IPS-20b (cell line): ENCODE results near the gene PFKFB4.

Experiments used
- H3K27ac ChIP-seq: one replicate; pipeline ENCODE4 v1.5.1; 2013; ENCODE audit warnings: low read length
- H3K27me3 ChIP-seq: 2 replicates; pipeline ENCODE4 v1.6.1; 2013; ENCODE audit warnings: mild to moderate bottlenecking, low read length, inconsistent platforms; ENCODE audit not compliant: insufficient read depth
- H3K36me3 ChIP-seq: 2 replicates; pipeline ENCODE4 v1.6.1; 2013; ENCODE audit warnings: low read depth, mild to moderate bottlenecking, inconsistent platforms, low read length, moderate library complexity; ENCODE audit not compliant: insufficient read depth
- H3K4me1 ChIP-seq: 2 replicates; pipeline ENCODE4 v1.6.1; 2013; ENCODE audit warnings: mild to moderate bottlenecking, control low read depth, inconsistent platforms, low read length, moderate library complexity; ENCODE audit not compliant: insufficient read depth
- H3K4me3 ChIP-seq: 2 replicates; pipeline ENCODE4 v1.5.1; 2013; ENCODE audit warnings: mild to moderate bottlenecking, low read length, inconsistent platforms
- H3K9ac ChIP-seq: 2 replicates; pipeline ENCODE4 v1.6.1; 2013; ENCODE audit warnings: low read depth, mild to moderate bottlenecking, inconsistent platforms, low read length, moderate library complexity
- H3K9me3 ChIP-seq: 2 replicates; pipeline ENCODE4 v1.6.1; 2013; ENCODE audit warnings: mild to moderate bottlenecking, low read depth, low read length, inconsistent platforms; ENCODE audit not compliant: insufficient read depth

Gene PFKFB4

DNA sequence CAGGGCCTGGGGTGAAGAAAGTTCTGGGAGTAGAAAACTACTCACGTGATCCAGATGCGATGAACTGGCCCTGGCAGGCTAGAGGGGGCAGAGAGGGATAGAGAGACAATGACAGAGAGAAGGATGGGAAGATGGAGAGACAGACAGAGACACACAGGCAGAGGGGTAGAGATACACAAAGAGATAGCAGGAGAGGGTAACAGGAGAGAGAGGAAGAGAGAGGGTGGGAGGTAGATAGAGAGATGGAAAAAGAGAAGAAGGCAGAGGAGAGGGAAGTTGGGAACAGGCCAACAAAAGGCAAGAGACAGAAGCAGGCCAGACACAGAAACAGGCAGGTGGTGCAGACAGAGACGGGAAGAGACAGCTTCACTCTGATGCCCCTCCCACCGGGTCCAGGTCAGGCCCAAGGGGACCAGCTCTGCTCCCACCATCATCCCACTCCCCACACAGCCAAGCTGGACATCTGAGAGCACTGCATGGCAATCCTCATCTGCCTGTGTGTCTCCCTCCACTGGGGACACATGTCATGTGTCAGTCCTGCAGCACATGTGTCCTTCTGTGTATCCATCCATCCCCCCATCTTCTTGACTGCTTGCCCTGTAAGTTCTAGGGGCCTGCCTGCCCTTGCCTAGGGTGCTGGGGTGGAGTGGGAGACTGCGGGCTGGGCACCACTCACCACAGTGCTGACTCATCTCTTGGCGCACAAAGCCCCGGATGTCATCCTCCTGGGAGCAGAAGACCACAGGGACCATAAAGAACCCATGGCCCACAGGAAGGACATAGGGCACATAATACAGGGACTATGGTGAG lies 9.2 kb upstream of the PFKFB4 start:
- Histone ChIP-seq H3K4me3 (no peak overlapping the region), H3K4me1 (peaks cover 6% of the 10 kb centered on the region; the same call in 1 of the 2 replicates), H3K27me3 (no peaks in the 10 kb centered on the region), H3K36me3 (no peaks in the 10 kb centered on the region), H3K9ac (no peak overlapping the region), H3K27ac (no peak overlapping the region), H3K9me3 (no peaks in the 10 kb centered on the region)

DNA sequence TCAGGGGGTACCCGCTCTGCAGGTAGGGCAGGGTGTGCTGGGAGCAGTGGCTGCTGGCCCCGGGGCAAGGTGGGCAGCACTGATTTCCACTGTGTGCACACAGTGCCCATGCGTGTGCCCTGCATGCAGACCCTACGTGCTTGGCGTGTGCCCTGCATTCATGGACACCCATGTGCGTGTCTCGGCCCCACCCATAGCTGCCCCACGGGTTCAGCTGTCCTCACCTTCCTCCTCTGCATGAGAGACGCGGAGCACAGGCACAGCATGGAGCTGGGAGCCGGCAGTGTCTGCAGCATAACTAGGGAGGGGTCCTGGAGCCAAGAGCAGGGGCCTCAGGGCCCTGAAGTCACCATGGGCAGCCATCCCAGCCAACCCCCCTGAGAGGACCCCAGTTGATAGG lies 8.6 kb upstream of the PFKFB4 start:
- H3K9me3 ChIP-seq: no peaks in the 10 kb centered on the region
- peaks cover 6% of the 10 kb centered on the region; the same call in 1 of the 2 replicates for H3K4me1 ChIP-seq
- no peaks in the 10 kb centered on the region for H3K36me3 ChIP-seq
- no peaks in the 10 kb centered on the region for H3K27me3 ChIP-seq
- H3K4me3 ChIP-seq: no peak overlapping the region
- no peak overlapping the region for H3K9ac ChIP-seq
- H3K27ac ChIP-seq: no peak overlapping the region

DNA sequence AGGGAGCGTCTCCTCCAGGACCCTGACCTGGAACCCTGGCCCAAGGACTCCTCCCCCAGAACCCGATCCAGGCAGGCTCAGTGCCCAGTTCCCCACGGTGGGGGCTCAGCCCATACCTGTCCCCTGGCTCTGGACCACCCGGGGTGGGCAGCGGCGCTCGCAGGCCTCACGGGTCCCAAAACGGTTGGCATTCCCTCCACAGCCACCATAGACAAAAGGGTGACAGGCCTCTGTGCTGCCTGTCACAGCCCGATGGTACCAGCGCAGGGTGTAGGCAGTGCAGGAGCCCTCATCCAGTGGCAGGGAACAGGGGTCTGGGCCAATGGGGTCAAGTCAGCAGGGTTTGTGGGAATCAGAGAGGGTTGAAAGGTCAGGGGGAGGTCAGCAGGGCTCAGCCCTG lies 8.1 kb upstream of the PFKFB4 start:
- Histone ChIP-seq H3K27ac (no peak overlapping the region), H3K4me3 (no peak overlapping the region), H3K9me3 (no peaks in the 10 kb centered on the region), H3K36me3 (no peaks in the 10 kb centered on the region), H3K27me3 (no peaks in the 10 kb centered on the region), H3K9ac (no peak overlapping the region; the same call in 1 of the 2 replicates), H3K4me1 (peaks cover 6% of the 10 kb centered on the region; the same call in 1 of the 2 replicates)

DNA sequence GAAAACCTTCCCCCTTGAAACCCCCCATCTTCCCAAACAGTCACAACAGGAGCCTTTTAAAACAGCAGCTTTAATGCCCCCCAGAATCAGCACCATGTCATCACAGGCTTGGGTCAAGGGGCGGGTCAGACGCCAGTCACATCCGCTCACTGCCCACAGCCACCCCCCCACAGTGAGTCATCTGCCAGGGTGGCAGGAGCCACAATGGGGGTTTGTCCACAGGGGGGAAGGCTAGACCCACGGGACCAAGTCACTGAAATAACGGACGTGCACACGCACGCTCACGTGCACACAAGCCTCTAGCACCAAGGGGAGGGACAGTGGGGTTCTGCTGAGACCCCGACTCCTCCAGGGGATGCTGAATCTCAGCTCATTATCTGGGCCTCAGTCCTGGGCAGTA lies 7.4 kb upstream of the PFKFB4 start:
- no peaks in the 10 kb centered on the region for H3K27me3 ChIP-seq
- no peaks in the 10 kb centered on the region for H3K9me3 ChIP-seq
- H3K4me3 ChIP-seq: no peak overlapping the region
- no peaks in the 10 kb centered on the region for H3K36me3 ChIP-seq
- H3K27ac ChIP-seq: no peak overlapping the region
- no peak overlapping the region for H3K9ac ChIP-seq
- H3K4me1 ChIP-seq: peaks cover 6% of the 10 kb centered on the region; the same call in 1 of the 2 replicates

DNA sequence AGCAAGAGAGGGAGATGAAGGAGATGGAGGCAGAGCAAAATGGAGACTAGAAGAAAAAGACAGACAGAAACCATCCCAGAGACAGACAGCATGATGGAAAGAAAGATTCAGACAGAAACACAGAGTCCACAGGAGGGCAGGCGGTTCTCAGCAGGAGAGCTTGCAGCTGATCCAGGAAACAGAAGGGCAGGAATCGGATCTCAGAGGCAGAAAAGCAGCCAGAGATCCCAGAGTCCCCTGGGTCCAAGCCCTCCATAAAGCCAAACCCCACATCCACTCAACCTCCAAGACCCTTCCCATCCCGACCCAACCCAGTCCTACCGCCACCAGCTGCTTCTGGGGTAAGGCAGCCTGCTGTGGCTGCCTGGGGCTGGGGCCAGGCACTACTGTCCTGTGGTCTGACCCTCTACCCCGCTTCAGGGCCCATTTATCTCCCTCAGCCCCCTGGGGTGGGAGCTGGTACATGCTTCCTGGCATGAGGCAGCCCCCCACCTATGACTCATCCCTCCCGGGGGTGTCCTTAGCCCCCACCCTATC lies 6.8 kb upstream of the PFKFB4 start, which contains the start of gene UCN2:
Gene UCN2, minus strand, starts transcription at position 400 of the 537 bp plus-strand sequence. CDS start 657 bp downstream, outside the sequence.
- Histone ChIP-seq H3K4me1 (peaks cover 6% of the 10 kb centered on the region; the same call in 1 of the 2 replicates), H3K27me3 (no peaks in the 10 kb centered on the region), H3K36me3 (no peaks in the 10 kb centered on the region), H3K9ac (no peak within 1 kb of the TSS; the same call in 1 of the 2 replicates), H3K27ac (no peak within 1 kb of the TSS), H3K4me3 (no peak within 1 kb of the TSS), H3K9me3 (no peaks in the 10 kb centered on the region)

DNA sequence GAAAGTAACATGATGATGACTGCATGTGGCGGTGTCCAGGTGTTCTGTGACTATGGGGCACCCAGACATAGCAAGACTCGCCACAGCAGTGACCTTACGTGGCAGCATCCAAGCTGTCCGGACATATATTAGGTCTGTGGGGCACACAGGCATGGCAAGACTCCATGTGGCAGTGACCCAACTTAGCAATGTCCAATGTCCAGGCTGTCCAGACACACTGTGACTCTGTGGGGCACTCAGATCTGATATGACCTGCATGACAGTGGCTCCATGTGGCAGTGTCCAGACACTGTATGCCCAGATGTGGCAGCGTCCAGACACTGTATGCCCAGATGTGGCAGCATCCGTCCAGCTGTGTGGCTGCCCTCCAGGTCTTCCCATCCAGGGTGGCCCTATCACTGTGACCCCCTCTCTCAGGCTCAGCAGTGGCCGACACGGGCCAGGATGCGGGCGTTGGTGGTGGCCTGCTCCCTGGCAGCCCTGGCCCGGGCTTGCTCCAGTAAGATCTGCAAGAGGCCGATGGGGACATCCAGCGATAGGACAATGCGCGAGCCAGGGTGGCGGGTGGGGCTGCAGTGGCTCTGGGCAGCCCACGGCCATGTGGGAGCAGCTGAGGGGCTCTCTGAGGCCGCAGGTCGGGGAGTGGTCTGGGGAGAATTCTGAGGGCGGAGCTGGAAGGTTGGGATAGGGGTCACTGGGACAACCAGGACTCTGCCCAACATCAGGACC lies 5.9 kb upstream of the PFKFB4 start:
- Histone ChIP-seq H3K4me1 (peaks cover 6% of the 10 kb centered on the region; the same call in 1 of the 2 replicates), H3K36me3 (no peaks in the 10 kb centered on the region), H3K9me3 (no peaks in the 10 kb centered on the region), H3K27ac (no peak overlapping the region), H3K4me3 (no peak overlapping the region), H3K27me3 (no peaks in the 10 kb centered on the region), H3K9ac (no peak overlapping the region)

DNA sequence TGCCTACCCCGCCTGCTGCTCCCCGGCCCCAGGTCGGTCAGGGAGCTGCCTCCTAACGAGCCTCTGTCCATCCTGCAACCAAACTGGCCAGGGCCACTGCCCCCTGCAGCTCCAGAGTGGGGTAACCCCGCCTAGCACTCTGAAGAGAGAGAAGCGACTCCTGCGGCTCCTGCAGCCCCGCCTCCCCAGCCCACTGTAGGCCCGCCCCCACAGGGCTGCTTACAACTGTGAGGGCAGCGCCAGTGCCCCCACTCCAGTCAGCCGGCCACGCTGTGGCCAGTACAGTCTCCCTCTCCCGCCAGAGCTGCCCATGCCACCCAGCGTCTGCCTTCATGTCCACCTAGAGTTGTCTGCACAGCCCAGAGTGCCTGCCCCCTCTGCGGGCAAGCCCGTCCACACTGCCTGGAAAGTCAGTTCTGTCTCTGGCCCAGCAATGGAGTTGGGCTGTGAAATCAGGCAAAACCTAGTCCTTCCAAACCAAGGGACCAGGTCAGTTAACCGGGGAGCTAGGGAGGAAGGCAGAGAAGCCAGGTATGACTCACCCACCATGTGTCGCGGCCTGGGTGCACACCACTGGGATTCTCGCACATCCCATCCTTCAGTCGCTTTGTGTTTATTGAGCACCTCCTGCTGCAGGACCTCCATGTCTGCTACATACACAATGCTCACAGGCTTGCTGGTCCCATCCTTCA lies 4.6 kb upstream of the PFKFB4 start:
- Histone ChIP-seq H3K9ac (no peak overlapping the region), H3K4me3 (no peak overlapping the region), H3K27ac (no peak overlapping the region)

DNA sequence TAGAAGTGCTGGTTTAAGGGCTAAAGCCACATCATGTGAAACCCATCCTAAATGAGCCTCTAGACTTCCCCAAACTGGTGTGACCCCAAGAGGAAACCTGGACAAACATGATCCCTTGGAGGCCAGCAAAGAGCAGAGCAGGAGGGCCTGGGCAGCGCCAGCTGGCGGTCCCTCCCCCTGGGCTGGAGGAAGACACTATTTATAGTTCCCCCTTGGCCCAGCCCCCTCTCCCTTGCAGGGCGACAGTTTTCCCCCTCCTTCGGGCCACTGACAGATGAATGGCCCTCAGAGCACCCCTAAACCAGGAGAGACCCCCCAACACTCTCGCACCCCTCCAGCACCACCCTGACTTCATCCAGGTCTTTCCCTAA lies 4.0 kb upstream of the PFKFB4 start:
- H3K9ac ChIP-seq: no peak overlapping the region
- H3K4me1 ChIP-seq: peaks cover 6% of the 10 kb centered on the region; the same call in 1 of the 2 replicates
- no peaks in the 10 kb centered on the region for H3K36me3 ChIP-seq
- H3K27ac ChIP-seq: no peak overlapping the region
- no peaks in the 10 kb centered on the region for H3K9me3 ChIP-seq
- no peak overlapping the region for H3K4me3 ChIP-seq
- no peaks in the 10 kb centered on the region for H3K27me3 ChIP-seq

More for the DNA sequence above, 4.6 kb upstream of the PFKFB4 start:
- Histone ChIP-seq H3K9me3 (no peaks in the 10 kb centered on the region), H3K4me1 (peaks cover 6% of the 10 kb centered on the region; the same call in 1 of the 2 replicates), H3K36me3 (no peaks in the 10 kb centered on the region), H3K27me3 (no peaks in the 10 kb centered on the region)

DNA sequence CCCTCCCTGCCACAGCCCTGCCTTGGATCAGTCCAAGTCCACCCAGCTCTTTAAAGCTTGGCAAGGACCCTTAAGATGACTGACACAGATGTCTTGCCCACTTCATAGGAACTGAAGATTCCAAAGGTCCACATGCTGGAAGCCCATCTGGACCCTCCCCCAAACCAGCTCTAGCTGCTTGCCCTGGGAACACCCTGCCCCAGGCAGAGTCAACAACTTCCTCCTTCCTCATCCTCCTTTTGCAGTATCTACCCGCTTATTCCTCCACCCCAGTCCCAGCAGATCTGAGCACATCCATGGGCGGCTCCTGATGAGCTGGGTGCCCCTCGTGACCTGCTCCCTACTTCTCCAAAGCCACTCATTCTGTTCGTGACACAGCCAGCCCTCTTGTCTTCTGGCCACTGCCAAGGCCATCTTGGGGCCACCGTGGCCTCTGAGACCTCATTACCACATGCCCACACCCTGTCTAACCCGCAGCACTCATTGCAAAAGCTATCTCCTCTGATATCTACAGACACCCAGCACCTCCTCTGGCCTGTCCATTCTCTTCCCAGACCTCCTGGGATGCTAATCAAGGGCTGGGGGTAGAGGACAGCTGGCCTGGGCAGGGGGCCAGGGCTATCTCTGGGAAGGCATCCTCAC lies 2.0 kb upstream of the PFKFB4 start:
- H3K4me1 ChIP-seq: peaks cover 9% of the 10 kb centered on the region

DNA sequence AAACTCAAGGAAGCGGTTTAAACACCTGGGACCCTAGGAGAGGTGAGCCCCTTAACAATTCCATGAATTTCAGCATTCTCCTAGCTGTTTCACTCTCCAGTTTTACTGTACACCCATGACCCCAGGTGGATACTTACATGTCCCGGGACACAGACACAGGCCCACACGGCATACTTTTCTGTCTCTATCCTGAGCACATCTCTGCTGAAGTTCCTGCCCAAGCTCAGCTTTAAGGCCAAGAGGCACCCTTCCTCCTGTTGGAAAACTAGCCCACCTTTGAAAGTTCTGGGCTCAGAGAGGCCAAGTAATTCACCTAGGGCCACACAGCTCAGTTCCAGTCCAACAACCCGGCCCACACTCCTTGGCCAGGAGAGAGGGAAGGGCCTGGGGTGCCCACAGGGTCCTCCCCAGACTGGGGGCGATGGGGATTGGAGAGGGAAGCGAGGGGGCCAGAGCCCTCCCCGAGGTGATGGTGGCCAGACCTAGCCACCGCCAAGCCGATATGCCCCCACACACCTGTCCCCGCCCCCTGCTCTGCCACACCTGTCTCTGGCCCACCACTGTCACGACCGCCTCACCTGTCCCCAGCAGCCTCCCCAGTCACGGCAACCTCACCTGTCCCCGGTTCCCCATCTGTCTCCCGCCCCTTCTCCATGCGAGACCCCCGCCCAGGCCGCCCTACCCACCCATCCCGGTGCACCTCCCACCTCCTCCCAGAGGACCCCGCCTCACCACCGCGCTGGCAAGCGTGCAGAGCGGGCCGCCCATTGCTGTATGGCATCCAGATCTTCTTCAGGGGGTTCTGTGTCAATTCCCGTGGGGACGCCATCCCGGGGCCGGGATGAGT lies 431 bp downstream of the PFKFB4 start:
- peak overlapping the region; percentile 25 for H3K27ac ChIP-seq
- H3K9me3 ChIP-seq: no peaks in the 10 kb centered on the region
- peak overlapping the region; percentile 88 for H3K4me3 ChIP-seq
- 0 out of 2 replicates have a peak, but pooled peaks cover 4% of the 10 kb centered on the region for H3K36me3 ChIP-seq
- peak overlapping the region; percentile 51; the same call in 1 of the 2 replicates for H3K9ac ChIP-seq
- H3K27me3 ChIP-seq: no peaks in the 10 kb centered on the region
- H3K4me1 ChIP-seq: peaks cover 3% of the 10 kb centered on the region

More for the DNA sequence above, 2.0 kb upstream of the PFKFB4 start:
- Histone ChIP-seq H3K9ac (no peak overlapping the region), H3K9me3 (no peaks in the 10 kb centered on the region), H3K4me3 (no peak overlapping the region), H3K36me3 (0 out of 2 replicates have a peak, but pooled peaks cover 4% of the 10 kb centered on the region), H3K27me3 (no peaks in the 10 kb centered on the region), H3K27ac (no peak overlapping the region)
